PC-9 (cell line): ENCODE measurements around the gene ASTN2. TPM values are rescaled to one million over a fixed set of nuclear protein-coding genes. Genes with fewer than 3 reads are reported as not detected.

Experiments used
- BruUV-seq: library from RNA; stranded (reverse); fragments of 400-500 nt; replicated peaks from 2 replicates; lab custom pipeline; 2021; lab: Mats Ljungman, UMichigan
- CTCF ChIA-PET: fragments of 300-600 bp; sonication (Branson Sonifier 250); formaldehyde crosslinking; loops from one replicate; lab custom pipeline; 2022; ENCODE audit warnings: antibody characterized with exemption; lab: Charles Lee
- POLR2A ChIA-PET: fragments of 300-600 bp; sonication (Branson Sonifier 250); formaldehyde crosslinking; loops from one replicate; lab custom pipeline; 2022; ENCODE audit warnings: antibody characterized with exemption; ENCODE audit not compliant: unreplicated experiment; lab: Charles Lee
- DNase-seq, 2 experiments: peaks; one replicate each; pipeline versions ENCODE4 v3.0.0 to v3.0.0-alpha.2; 2015 to 2022; ENCODE audit warnings: mixed read lengths in 1 of 2
- H2AFZ ChIP-seq: fragments of 200-600 bp; sonication (generic); 2 replicates; pipeline ENCODE4 v1.8.1; 2017; ENCODE audit warnings: antibody characterized with exemption
- H3F3A ChIP-seq: fragments of 200-600 bp; sonication (generic); 2 replicates; pipeline ENCODE4 v1.8.1; 2017; ENCODE audit warnings: antibody characterized with exemption, mild to moderate bottlenecking, low read depth; ENCODE audit not compliant: insufficient read depth
- H3K27ac ChIP-seq: fragments of 200-600 bp; sonication (generic); 2 replicates; pipeline ENCODE4 v1.6.1; 2016; ENCODE audit warnings: mixed run types
- H3K27me3 ChIP-seq: fragments of 200-600 bp; sonication (generic); 2 replicates; pipeline ENCODE4 v1.6.1; 2016; ENCODE audit warnings: low read depth, mixed run types; ENCODE audit not compliant: insufficient read depth
- H3K36me3 ChIP-seq: fragments of 200-600 bp; sonication (generic); 2 replicates; pipeline ENCODE4 v1.6.1; 2016; ENCODE audit warnings: low read depth, mixed run types
- H3K4me1 ChIP-seq: fragments of 200-600 bp; sonication (generic); replicated peaks from 2 replicates; pipeline ENCODE4 v1.6.1; 2016; ENCODE audit warnings: mixed run types; ENCODE audit not compliant: insufficient read depth
- H3K4me2 ChIP-seq: fragments of 200-600 bp; sonication (generic); 2 replicates; pipeline ENCODE4 v1.6.1; 2017; ENCODE audit warnings: mixed run types
- H3K4me3 ChIP-seq: fragments of 200-600 bp; sonication (generic); 2 replicates; pipeline ENCODE4 v1.6.1; 2016; ENCODE audit warnings: mixed run types
- H3K79me2 ChIP-seq: fragments of 200-600 bp; sonication (generic); 2 replicates; pipeline ENCODE4 v1.6.1; 2017; ENCODE audit warnings: low read depth, mixed run types
- H3K9me2 ChIP-seq: fragments of 200-600 bp; sonication (generic); 2 replicates; pipeline ENCODE4 v1.8.1; 2017; ENCODE audit warnings: mild to moderate bottlenecking; ENCODE audit not compliant: insufficient read depth
- H3K9me3 ChIP-seq: fragments of 200-600 bp; sonication (generic); 2 replicates; pipeline ENCODE4 v1.8.1; 2016; ENCODE audit warnings: low read depth; ENCODE audit not compliant: insufficient read depth
- H4K20me1 ChIP-seq: fragments of 200-600 bp; sonication (generic); 2 replicates; pipeline ENCODE4 v1.8.1; 2017; ENCODE audit not compliant: insufficient read depth
- EZH2 ChIP-seq: fragments of 200-600 bp; sonication (generic); IDR thresholded peaks from 2 replicates; pipeline ENCODE4 v1.8.0; 2017; ENCODE audit warnings: antibody characterized with exemption, low read depth
- intact Hi-C: fragments of 100-400 bp; cut with micrococcal nuclease; formaldehyde crosslinking; loops from one replicate; pipeline ENCODE4 v1.10.0; 2022; ENCODE audit not compliant: unreplicated experiment
- total RNA-seq: library from RNA; stranded (reverse); gene quantifications from 2 replicates; pipeline ENCODE4 v1.2.3, GENCODE V29; 2021
- TF ChIP-seq, protein P1 (sequence below): fragments of 200-600 bp; sonication (generic); conservative IDR thresholded peaks from 2 replicates; pipeline ENCODE4 v1.6.1; 2017; ENCODE audit warnings: mixed run types, antibody characterized with exemption, mild to moderate bottlenecking, moderate library complexity

ASTN2 gene
- total RNA-seq, 1 experiment from 2014 or later, result 6.2 TPM

GRCh38 chr9:116626762-116627161 is 788.1 kb downstream of the ASTN2 start:
- Histone ChIP-seq H3K4me2 (no peak overlapping the region), H3K36me3 (no peaks in the 10 kb centered on the region), H2AFZ (no peak overlapping the region), H3K27ac (no peak overlapping the region), H3K4me1 (no peaks in the 10 kb centered on the region), H4K20me1 (no peaks in the 10 kb centered on the region), H3K79me2 (no peaks in the 10 kb centered on the region), H3K9me3 (no peaks in the 10 kb centered on the region), H3F3A (no peaks in the 10 kb centered on the region), H3K9me2 (no peaks in the 10 kb centered on the region), H3K4me3 (no peak overlapping the region), H3K27me3 (no peaks in the 10 kb centered on the region)
- intact Hi-C loops, result no loop called here
- BruUV-seq, result no TSS peak
- DNase-seq, result no peak
- POLR2A ChIA-PET, result no interaction called here
- CTCF ChIA-PET, result no interaction called here
- TF ChIP-seq, protein P1, sequence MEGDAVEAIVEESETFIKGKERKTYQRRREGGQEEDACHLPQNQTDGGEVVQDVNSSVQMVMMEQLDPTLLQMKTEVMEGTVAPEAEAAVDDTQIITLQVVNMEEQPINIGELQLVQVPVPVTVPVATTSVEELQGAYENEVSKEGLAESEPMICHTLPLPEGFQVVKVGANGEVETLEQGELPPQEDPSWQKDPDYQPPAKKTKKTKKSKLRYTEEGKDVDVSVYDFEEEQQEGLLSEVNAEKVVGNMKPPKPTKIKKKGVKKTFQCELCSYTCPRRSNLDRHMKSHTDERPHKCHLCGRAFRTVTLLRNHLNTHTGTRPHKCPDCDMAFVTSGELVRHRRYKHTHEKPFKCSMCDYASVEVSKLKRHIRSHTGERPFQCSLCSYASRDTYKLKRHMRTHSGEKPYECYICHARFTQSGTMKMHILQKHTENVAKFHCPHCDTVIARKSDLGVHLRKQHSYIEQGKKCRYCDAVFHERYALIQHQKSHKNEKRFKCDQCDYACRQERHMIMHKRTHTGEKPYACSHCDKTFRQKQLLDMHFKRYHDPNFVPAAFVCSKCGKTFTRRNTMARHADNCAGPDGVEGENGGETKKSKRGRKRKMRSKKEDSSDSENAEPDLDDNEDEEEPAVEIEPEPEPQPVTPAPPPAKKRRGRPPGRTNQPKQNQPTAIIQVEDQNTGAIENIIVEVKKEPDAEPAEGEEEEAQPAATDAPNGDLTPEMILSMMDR, result no peak
- TF ChIP-seq EZH2, result no peak

GRCh38 chr9:116623715-116624114 is 791.1 kb downstream of the ASTN2 start:
- ChIA-PET CTCF (no interaction called here), POLR2A (no interaction called here)
- Histone ChIP-seq H3K36me3 (no peaks in the 10 kb centered on the region), H3K27ac (no peak overlapping the region), H4K20me1 (no peaks in the 10 kb centered on the region), H3K27me3 (no peaks in the 10 kb centered on the region), H3K79me2 (no peaks in the 10 kb centered on the region), H3K9me2 (no peaks in the 10 kb centered on the region), H2AFZ (no peak overlapping the region), H3K4me2 (no peak overlapping the region), H3K4me1 (no peaks in the 10 kb centered on the region), H3K4me3 (no peak overlapping the region), H3K9me3 (no peaks in the 10 kb centered on the region), H3F3A (no peaks in the 10 kb centered on the region)
- no peak for DNase-seq
- intact Hi-C loops, result no loop called here
- no TSS peak for BruUV-seq
- TF ChIP-seq, protein P1, result no peak
- TF ChIP-seq EZH2, result no peak

- Histone ChIP-seq H3F3A (no peaks in the 10 kb centered on the region), H4K20me1 (no peaks in the 10 kb centered on the region), H3K27me3 (no peaks in the 10 kb centered on the region), H3K27ac (no peak overlapping the region), H3K9me3 (no peaks in the 10 kb centered on the region), H3K9me2 (no peaks in the 10 kb centered on the region), H3K4me2 (no peak overlapping the region), H3K36me3 (no peaks in the 10 kb centered on the region), H2AFZ (no peak overlapping the region), H3K79me2 (no peaks in the 10 kb centered on the region), H3K4me1 (no peaks in the 10 kb centered on the region), H3K4me3 (no peak overlapping the region)
- no peak for DNase-seq
- TF ChIP-seq, protein P1, result no peak
- TF ChIP-seq EZH2, result no peak
- ChIA-PET POLR2A (no interaction called here), CTCF (no interaction called here)
- BruUV-seq, result no TSS peak
- intact Hi-C loops, result no loop called here
These were observed 797.5 kb downstream of the ASTN2 start for GRCh38 chr9:116617389-116617788.
